Activated CD4-positive, alpha-beta T cell treated with anti-CD3 and anti-CD28 coated beads, Interleukin-2, amount 10 ng/mL, durations not matched to agents 7 days and 5 days (primary cell): ENCODE results near the gene MDM4. TPM values are rescaled to one million over a fixed set of nuclear protein-coding genes. Genes with fewer than 3 reads are reported as not detected.
"Not testable (repeated sequence)": the region's sequence is repeated elsewhere in the genome, so short reads cannot be mapped to it uniquely, and the experiment has no call there.

Experiments used
- CTCF ChIA-PET: fragments of 350-600 bp; sonication (Branson Sonifier 250); formaldehyde crosslinking; loops from one replicate; lab custom pipeline; 2021; ENCODE audit warnings: antibody characterized with exemption; lab: Charles Lee
- POLR2A ChIA-PET: fragments of 350-600 bp; sonication (Branson Sonifier 250); formaldehyde crosslinking; loops from one replicate; lab custom pipeline; 2021; ENCODE audit warnings: antibody characterized with exemption; lab: Charles Lee
- DNase-seq: peaks from one replicate; pipeline ENCODE4 v3.0.0-alpha.2; 2020
- H3K27ac Mint-ChIP-seq: one replicate; pipeline ENCODE4 v1.8.0; 2021; ENCODE audit warnings: mild to moderate bottlenecking, moderate library complexity, mixed read lengths
- H3K27me3 Mint-ChIP-seq: one replicate; pipeline ENCODE4 v1.8.0; 2021; ENCODE audit warnings: mixed read lengths
- H3K36me3 Mint-ChIP-seq: one replicate; pipeline ENCODE4 v1.8.0; 2021; ENCODE audit warnings: low read depth, mixed read lengths
- H3K4me1 Mint-ChIP-seq: one replicate; pipeline ENCODE4 v1.8.0; 2021; ENCODE audit warnings: mixed read lengths
- H3K4me3 Mint-ChIP-seq: one replicate; pipeline ENCODE4 v1.8.0; 2021; ENCODE audit warnings: mild to moderate bottlenecking, moderate library complexity, mixed read lengths
- H3K9me3 Mint-ChIP-seq: one replicate; pipeline ENCODE4 v1.8.0; 2021; ENCODE audit warnings: mixed read lengths
- total RNA-seq, 2 experiments: library from RNA; stranded (reverse); gene quantifications; one replicate each; pipeline ENCODE4 v1.2.3, GENCODE V29; 2021

The MDM4 gene
- total RNA-seq, 2 experiments from 2014 or later = 95.0 to 98.1 TPM

DNA sequence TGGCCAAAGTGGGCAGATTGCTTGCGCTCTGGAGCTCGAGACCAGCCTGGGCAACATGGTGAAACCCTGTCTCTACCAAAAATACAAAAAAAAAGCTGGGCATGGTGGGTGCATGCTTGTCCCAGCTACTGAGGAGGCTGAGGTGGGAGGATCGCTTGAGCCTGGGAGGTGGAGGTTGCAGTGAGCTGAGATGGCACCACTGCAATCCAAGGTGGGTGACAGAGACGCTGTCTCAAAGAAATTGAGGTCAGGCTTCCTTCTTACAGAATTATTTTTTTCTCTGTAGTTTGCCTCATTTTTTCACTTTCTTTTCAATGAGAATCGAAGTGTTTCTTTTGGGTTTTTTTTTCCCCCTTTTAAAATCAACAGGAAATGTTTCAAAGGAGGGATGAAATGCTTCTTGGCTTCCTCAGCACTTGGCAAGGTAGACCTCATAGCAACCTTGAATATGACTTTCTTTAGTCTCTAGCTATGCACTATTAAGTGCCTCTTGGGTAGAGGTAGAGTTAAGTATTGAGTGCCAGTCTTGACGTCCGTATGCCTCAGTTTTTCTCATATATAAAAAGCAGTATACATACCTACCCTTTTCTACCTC lies 40.3 kb downstream of the MDM4 start:
- peaks cover 33% of the 10 kb centered on the region for H3K4me1 Mint-ChIP-seq
- H3K4me3 Mint-ChIP-seq = no peak overlapping the region
- H3K27ac Mint-ChIP-seq = peak overlapping the region; percentile 80
- H3K27me3 Mint-ChIP-seq = no peaks in the 10 kb centered on the region
- CTCF ChIA-PET = interaction anchor here (0.7 to 3.0 kb wide), 4 partner anchors 10 to 250 kb away, joined by 3 to 10 read pairs (median 6); no protein-coding TSS in a partner anchor
- H3K36me3 Mint-ChIP-seq = peaks cover 39% of the 10 kb centered on the region
- H3K9me3 Mint-ChIP-seq = no peaks in the 10 kb centered on the region
- no peak for DNase-seq
- POLR2A ChIA-PET = interaction anchor here (1.2 kb wide), 1 partner anchor 9 kb away, joined by 3 read pairs; no protein-coding TSS in a partner anchor

- H3K9me3 Mint-ChIP-seq = no peaks in the 10 kb centered on the region
- H3K4me3 Mint-ChIP-seq = no peak overlapping the region
- peaks cover 36% of the 10 kb centered on the region for H3K36me3 Mint-ChIP-seq
- H3K4me1 Mint-ChIP-seq = peaks cover 43% of the 10 kb centered on the region
- H3K27me3 Mint-ChIP-seq = no peaks in the 10 kb centered on the region
- ChIA-PET CTCF (interaction anchor here (0.7 to 2.5 kb wide), 5 partner anchors 8 to 279 kb away, joined by 3 to 10 read pairs (median 4); no protein-coding TSS in a partner anchor), POLR2A (no interaction called here)
- no peak overlapping the region for H3K27ac Mint-ChIP-seq
- no peak for DNase-seq
Observed at GRCh38 chr1:204558467-204558866, 42.3 kb downstream of the MDM4 start.

GRCh38 chr1:204560002-204560401 lies 43.8 kb downstream of the MDM4 start:
- Mint-ChIP-seq H3K36me3 (peaks cover 36% of the 10 kb centered on the region), H3K4me1 (peaks cover 52% of the 10 kb centered on the region)
- H3K9me3 Mint-ChIP-seq, H3K27me3 Mint-ChIP-seq, H3K27ac Mint-ChIP-seq, H3K4me3 Mint-ChIP-seq, DNase-seq, POLR2A ChIA-PET: not testable (repeated sequence)
- CTCF ChIA-PET = interaction anchor here (1.4 to 2.1 kb wide), 3 partner anchors 15 to 247 kb away, joined by 4 to 8 read pairs (median 4); no protein-coding TSS in a partner anchor

GRCh38 chr1:204560590-204561150 lies 44.5 kb downstream of the MDM4 start:
- Mint-ChIP-seq H3K27me3 (no peaks in the 10 kb centered on the region), H3K27ac (no peak overlapping the region), H3K4me1 (peaks cover 52% of the 10 kb centered on the region), H3K4me3 (no peak overlapping the region), H3K36me3 (peaks cover 38% of the 10 kb centered on the region), H3K9me3 (no peaks in the 10 kb centered on the region)
- DNase-seq = no peak
- ChIA-PET POLR2A (no interaction called here), CTCF (interaction anchor here (1.2 to 2.1 kb wide), 4 partner anchors 18 to 247 kb away, joined by 4 to 8 read pairs (median 4); no protein-coding TSS in a partner anchor)

GRCh38 chr1:204562075-204562990 lies 46.1 kb downstream of the MDM4 start:
- Mint-ChIP-seq H3K27ac (no peak overlapping the region), H3K9me3 (no peaks in the 10 kb centered on the region), H3K4me3 (no peak overlapping the region), H3K27me3 (no peaks in the 10 kb centered on the region), H3K4me1 (peaks cover 53% of the 10 kb centered on the region), H3K36me3 (peaks cover 37% of the 10 kb centered on the region)
- ChIA-PET CTCF (interaction anchor here (0.6 to 1.4 kb wide), 4 partner anchors 16 to 119 kb away, joined by 3 to 5 read pairs (median 4); no protein-coding TSS in a partner anchor), POLR2A (no interaction called here)
- DNase-seq = no peak

DNA sequence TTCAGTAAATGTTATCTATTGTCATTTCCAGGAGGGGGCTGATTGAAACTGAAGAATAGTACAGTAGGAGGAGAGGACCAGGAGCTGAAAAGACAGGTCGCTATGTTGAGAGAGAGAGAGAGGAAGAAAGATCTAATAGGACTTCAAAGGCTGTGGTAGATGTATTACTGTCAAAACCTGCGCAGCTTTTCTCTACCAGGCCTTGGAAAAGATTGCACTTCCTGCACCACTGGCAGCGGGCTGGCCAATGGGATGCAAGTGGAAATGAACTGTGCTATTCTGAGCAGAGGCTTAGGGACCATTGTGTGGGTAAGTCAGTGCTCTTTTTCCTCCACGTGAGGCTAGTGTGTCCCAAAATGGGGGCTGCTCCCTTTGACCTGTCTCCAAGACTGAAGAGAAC lies 47.1 kb downstream of the MDM4 start:
- H3K9me3 Mint-ChIP-seq = no peaks in the 10 kb centered on the region
- POLR2A ChIA-PET = interaction anchor here (0.6 kb wide), 1 partner anchor 18 kb away, joined by 4 read pairs; no protein-coding TSS in a partner anchor
- H3K4me1 Mint-ChIP-seq = peaks cover 61% of the 10 kb centered on the region
- H3K27ac Mint-ChIP-seq = peak overlapping the region; percentile 84
- DNase-seq = peak; percentile 32
- CTCF ChIA-PET = interaction anchor here (0.7 to 0.9 kb wide), 2 partner anchors 240 to 244 kb away, joined by 3 to 5 read pairs; no protein-coding TSS in a partner anchor
- H3K27me3 Mint-ChIP-seq = no peaks in the 10 kb centered on the region
- H3K36me3 Mint-ChIP-seq = peaks cover 45% of the 10 kb centered on the region
- H3K4me3 Mint-ChIP-seq = no peak overlapping the region

GRCh38 chr1:204563780-204564179 lies 47.6 kb downstream of the MDM4 start:
- peak overlapping the region; percentile 84 for H3K27ac Mint-ChIP-seq
- H3K27me3 Mint-ChIP-seq = no peaks in the 10 kb centered on the region
- POLR2A ChIA-PET = no interaction called here
- no peaks in the 10 kb centered on the region for H3K9me3 Mint-ChIP-seq
- H3K36me3 Mint-ChIP-seq = peaks cover 45% of the 10 kb centered on the region
- CTCF ChIA-PET = interaction anchor here (0.9 kb wide), 1 partner anchor 244 kb away, joined by 5 read pairs; no protein-coding TSS in a partner anchor
- H3K4me3 Mint-ChIP-seq = no peak overlapping the region
- peaks cover 64% of the 10 kb centered on the region for H3K4me1 Mint-ChIP-seq
- DNase-seq = no peak

- Mint-ChIP-seq H3K36me3 (peaks cover 41% of the 10 kb centered on the region), H3K4me1 (peaks cover 68% of the 10 kb centered on the region), H3K27me3 (no peaks in the 10 kb centered on the region), H3K4me3 (no peak overlapping the region), H3K9me3 (no peaks in the 10 kb centered on the region), H3K27ac (peak overlapping the region; percentile 75)
- ChIA-PET CTCF (interaction anchor here (0.9 to 3.0 kb wide), 9 partner anchors 15 to 243 kb away, joined by 3 to 29 read pairs (median 8); no protein-coding TSS in a partner anchor), POLR2A (no interaction called here)
- peak; percentile 27 for DNase-seq
Observed at GRCh38 chr1:204564835-204565234, 48.6 kb downstream of the MDM4 start.

GRCh38 chr1:204565617-204566582 lies 49.7 kb downstream of the MDM4 start:
- CTCF ChIA-PET = interaction anchor here (0.6 to 3.0 kb wide), 27 partner anchors 9 to 242 kb away, joined by 3 to 29 read pairs (median 4); partner anchors contain the start of gene PIK3C2B
- peak; percentile 75 for DNase-seq
- Mint-ChIP-seq H3K27ac (peak overlapping the region; percentile 63), H3K27me3 (no peaks in the 10 kb centered on the region), H3K9me3 (no peaks in the 10 kb centered on the region), H3K4me1 (peaks cover 68% of the 10 kb centered on the region), H3K4me3 (no peak overlapping the region), H3K36me3 (peaks cover 37% of the 10 kb centered on the region)
- POLR2A ChIA-PET = interaction anchor here (0.7 to 1.0 kb wide), 2 partner anchors 9 to 50 kb away, joined by 3 read pairs; no protein-coding TSS in a partner anchor

- Mint-ChIP-seq H3K4me3 (no peak overlapping the region), H3K4me1 (peaks cover 67% of the 10 kb centered on the region), H3K27me3 (no peaks in the 10 kb centered on the region), H3K27ac (peak overlapping the region; percentile 17), H3K9me3 (no peaks in the 10 kb centered on the region), H3K36me3 (peaks cover 34% of the 10 kb centered on the region)
- no peak for DNase-seq
- ChIA-PET CTCF (interaction anchor here (0.6 to 3.0 kb wide), 23 partner anchors 8 to 241 kb away, joined by 3 to 29 read pairs (median 5); partner anchors contain the start of gene PIK3C2B), POLR2A (no interaction called here)
Observed at GRCh38 chr1:204566583-204566955, 50.4 kb downstream of the MDM4 start.

GRCh38 chr1:204567071-204567470 lies 50.9 kb downstream of the MDM4 start:
- POLR2A ChIA-PET = no interaction called here
- H3K36me3 Mint-ChIP-seq = peaks cover 30% of the 10 kb centered on the region
- no peak overlapping the region for H3K4me3 Mint-ChIP-seq
- H3K9me3 Mint-ChIP-seq = no peaks in the 10 kb centered on the region
- peak overlapping the region; percentile 17 for H3K27ac Mint-ChIP-seq
- H3K4me1 Mint-ChIP-seq = peaks cover 63% of the 10 kb centered on the region
- H3K27me3 Mint-ChIP-seq = no peaks in the 10 kb centered on the region
- no peak for DNase-seq
- CTCF ChIA-PET = interaction anchor here (0.7 to 3.0 kb wide), 8 partner anchors 10 to 241 kb away, joined by 3 to 29 read pairs (median 8); no protein-coding TSS in a partner anchor
